ENCODE results near the gene MOB3B.

The MOB3B gene

DNA sequence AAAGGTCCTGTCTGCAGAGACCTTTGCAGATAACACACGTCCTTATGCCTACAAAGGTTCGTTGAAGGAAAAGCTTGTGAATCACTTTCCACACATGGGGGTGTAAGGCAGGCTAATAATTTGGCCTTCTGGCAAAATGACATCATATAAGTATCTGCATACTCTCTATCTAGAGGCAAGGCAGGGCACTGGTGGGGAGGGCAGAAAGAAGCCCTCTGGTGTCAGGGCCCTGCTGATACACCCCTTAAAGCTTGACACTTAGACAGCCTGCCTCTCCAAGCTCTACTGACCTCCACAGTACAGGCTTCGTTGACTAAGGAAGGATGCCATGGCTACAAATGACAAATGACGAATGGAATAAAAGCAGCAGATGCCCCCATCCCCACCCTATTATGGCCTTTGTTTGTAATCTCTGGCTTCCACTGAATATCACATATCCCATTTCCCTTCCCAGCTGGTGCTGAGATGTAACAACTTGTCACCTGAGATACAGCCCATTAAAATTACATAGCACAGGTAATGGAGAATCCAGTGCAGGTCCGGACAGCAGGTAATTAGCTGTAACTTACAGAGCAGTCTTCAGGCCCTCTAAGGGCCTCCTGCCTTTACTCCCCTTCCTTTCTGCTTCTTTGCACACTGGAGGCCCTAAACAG is 82.5 kb downstream of the MOB3B start:
- no peak for DNase-seq (ENCODE audit: low read depth in 2 of 2)

DNA sequence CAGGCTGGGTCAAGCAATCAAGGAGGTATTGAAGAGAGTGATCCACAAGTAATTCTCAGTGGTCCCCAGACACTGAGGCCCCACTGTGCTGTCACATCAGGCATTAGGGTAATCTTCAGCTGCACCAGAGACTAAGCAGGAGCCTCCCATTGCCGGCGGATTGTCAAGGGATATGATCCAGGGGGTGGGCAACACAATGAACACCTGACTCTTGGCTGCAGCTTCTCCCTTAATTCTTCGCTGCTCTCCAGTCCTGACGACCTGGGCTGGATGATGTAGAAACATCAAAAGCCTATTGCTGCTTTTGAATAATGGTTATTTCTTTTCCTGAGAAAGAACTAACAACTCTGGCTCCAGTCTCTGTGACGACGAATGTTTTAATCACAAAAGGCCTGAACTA is 83.9 kb downstream of the MOB3B start:
- no peak for DNase-seq (ENCODE audit: low read depth in 2 of 2)

GRCh38 chr9:27445057-27445595 is 84.5 kb downstream of the MOB3B start:
- no peak for DNase-seq (ENCODE audit: low read depth in 2 of 2)

DNA sequence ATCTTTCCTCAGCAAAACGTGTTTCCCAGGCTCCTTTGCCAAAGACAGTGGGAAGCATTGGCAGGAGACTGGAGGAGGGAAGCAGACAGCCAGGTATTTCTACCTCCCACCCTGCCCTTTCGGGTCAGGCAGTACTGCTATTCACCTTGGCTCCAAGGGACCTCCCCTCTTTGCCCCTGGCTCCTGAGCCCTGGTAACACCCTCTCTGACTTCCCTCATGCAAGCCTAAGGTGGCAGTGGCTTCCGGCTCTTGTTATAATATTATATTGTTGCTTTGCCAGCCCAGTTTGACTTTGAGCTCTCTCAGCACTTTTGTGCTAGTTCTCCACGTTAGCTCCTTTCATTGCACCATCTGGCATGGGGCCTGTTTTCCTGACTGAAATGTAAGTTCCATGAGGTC is 87.2 kb downstream of the MOB3B start:
- no peak for DNase-seq (ENCODE audit: low read depth in 2 of 2)

- DNase-seq (ENCODE audit: low read depth in 2 of 2), result no peak
Measured at GRCh38 chr9:27441741-27442070, 87.9 kb downstream of the MOB3B start.

DNA sequence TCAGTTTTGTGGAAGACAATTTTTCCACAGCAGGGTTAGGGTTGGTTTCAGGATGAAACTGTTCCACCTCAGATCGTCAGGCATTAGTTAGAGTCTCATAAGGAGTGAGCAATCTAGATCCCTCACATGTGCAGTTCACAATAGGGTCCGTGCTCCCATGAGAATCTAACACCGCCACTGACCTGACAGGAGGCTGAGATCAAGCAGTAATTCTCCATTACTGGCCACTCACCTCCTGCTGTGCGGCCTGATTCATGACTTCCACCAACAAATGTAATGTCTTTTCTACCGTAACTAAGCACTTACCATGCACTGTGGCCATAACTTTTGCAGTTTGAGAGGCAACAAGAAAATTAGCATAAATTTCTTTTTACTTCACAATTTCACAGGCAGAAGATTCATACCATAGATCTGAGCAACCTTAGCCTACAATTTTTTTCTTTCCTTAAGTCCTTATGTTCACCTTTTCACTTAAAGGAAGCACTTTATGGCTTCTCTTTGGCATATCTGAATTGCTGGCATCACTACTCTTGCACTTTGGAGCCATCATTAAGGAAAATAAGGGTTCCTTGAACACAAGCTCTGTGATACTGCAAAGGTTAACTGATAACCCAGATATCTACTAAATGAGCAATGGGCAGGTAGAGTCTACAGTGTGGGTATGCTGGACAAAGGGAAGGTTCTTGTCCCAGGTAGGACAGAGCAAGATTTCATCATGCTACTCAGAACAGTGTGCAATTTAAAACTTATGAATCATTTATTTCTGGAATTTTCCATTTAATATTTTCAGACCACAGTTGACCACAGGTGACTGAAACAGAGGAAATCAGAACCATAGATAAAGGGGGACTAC is 88.5 kb downstream of the MOB3B start:
- DNase-seq (ENCODE audit: low read depth in 2 of 2), result no peak

DNA sequence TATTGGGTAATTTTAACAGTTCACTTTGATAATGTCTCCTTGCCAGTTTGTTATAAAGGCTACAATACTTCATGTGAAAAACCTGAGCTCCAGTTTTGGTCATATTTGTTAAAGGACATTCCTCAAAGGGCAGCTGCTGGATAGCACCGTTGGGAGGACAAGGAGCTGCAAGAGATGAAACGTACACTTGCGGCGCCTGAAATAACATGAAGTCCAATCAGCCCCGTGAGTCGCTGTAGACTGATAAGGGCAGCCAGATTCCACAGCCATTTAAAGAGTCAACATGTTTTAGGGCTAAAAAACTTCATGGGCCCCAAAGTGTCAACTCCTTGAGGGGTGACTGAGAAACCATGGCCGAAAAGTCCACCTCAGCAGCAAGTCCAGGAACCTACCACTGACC is 91.1 kb downstream of the MOB3B start:
- DNase-seq (ENCODE audit: low read depth in 2 of 2), result no peak

DNA sequence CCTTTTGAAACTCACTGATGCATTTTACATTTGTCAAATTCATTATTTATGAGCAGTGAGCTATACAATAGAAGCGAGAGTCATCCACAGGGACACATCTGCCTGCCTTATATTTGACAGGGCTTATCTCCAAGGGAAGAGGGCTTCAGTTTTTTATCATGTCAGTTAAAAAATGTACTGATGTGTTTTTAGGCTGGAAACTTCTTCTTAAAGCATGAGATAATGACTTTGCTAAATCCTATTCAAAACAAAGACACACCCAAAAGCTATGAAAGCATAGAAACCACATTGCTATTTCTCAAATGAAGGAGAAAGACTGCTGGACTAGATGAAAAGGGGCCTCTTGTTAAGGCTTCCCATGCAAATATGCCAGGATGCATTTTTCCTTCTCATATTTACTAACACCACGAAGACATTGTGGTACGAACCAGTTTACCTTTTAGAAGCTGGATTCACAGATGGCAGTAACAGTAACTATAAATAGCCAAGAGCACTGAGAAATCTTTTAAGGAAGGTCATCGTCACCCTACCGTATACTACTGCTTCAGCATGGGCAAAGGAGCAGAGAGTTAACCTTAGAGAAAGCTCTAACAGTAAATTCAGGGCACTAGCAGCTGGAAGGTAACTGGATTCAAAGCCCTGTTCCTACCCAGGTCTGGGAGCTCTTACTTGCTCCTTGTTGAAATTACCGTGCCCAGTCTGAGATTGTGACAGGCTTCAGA is 91.8 kb downstream of the MOB3B start:
- no peak for DNase-seq (ENCODE audit: low read depth in 2 of 2)

DNA sequence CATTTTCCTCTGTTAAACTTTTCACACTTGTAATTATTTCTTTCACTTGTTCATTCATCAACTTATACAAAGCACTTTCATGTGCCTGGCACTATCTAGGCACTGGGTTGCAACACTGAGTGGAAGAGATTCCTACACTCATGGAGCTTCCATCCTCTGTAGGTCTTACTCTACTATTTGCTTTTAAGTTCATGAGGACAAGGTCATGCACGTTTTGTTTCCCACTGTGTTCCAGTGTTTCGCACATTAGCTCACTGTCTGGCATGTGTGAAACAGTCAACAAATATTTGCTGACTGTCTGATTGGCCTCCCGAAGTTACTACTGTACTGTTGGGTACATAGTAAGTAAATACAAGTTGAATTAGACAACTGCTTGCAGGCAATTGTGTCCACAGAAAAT is 93.4 kb downstream of the MOB3B start:
- no peak for DNase-seq (ENCODE audit: low read depth in 2 of 2)

DNA sequence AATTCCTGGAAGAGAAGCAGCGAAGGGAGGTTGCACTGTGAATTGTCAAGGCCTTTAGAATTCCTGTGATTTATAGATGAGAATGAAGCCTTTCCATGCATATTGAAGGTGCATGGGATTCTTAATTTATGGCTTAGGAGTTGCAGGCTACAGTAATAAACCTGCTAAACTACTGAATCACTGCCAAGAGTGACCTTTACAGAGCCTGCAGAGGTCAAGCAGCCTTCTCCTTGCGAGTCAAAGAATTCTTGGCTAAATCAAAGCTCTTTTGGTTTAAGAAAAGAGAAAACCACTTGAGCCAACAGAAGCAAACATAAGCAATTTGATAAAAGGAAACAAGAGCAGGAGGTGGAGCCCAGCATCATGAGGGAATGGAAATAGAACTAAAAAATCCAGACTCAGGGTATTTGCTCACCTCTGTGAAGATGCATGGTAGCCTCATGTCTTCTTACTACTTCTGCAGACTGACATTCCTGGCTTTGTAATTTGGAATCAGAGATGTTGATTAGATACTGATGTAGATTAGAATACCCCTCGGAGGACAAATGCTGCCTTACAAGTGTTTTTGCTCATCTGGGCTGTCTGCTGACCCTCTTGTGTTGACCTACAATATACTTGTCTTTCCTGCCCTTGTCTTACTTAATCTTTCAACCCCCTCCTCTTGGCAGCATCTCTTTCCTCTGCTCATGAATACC is 95.8 kb downstream of the MOB3B start:
- DNase-seq (ENCODE audit: low read depth in 2 of 2), result no peak

- DNase-seq (ENCODE audit: low read depth in 2 of 2), result no peak
Measured at GRCh38 chr9:27432308-27432707, 97.3 kb downstream of the MOB3B start.

GRCh38 chr9:27431543-27432147 is 98.0 kb downstream of the MOB3B start:
- DNase-seq (ENCODE audit: low read depth in 2 of 2), result no peak

- DNase-seq (ENCODE audit: low read depth in 2 of 2), result no peak
Measured at GRCh38 chr9:27430750-27431535, 98.7 kb downstream of the MOB3B start.

DNA sequence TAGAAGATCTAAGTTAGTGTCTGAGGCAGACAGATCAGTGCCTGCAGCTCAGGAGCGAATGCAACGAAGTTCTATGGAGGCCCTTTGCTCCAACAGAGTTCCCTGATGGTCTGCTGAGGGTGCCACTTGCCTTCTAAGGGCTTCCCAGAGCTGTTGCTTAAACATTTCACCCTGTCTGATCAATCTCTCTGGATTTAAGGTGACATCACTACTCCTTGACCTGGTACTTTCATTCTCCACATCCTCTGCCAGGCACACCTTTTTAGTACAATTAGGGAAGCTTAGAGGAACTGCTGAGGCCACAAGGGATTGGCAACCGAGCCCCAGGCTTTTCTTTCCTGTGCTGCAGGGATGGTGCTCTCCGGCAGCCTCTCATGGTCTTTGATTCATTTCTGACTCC is 99.7 kb downstream of the MOB3B start:
- no peak for DNase-seq (ENCODE audit: low read depth in 2 of 2)

GRCh38 chr9:27429436-27429835 is 100.2 kb downstream of the MOB3B start:
- DNase-seq (ENCODE audit: low read depth in 2 of 2), result no peak

- DNase-seq (ENCODE audit: low read depth in 2 of 2), result no peak
Measured at GRCh38 chr9:27428551-27428950, 101.1 kb downstream of the MOB3B start.

DNA sequence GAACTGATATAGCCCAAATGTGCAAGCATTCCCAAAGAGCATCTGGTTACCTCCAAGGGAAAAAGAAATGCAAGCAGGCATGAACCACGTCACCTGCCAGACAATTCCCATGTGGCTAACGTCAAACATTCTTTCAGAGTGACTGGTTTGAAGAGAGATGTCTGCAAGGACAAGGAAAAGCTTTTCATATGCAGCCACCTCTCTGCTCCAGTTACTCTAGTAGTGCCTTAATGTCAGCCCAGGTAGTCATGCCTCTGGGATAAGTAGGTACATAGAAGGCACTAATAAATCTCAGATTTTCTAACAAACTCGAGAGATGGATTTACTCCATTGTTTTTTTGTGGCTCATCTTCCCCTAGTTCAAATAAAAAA is 102.4 kb downstream of the MOB3B start:
- DNase-seq (ENCODE audit: low read depth in 2 of 2), result no peak

DNA sequence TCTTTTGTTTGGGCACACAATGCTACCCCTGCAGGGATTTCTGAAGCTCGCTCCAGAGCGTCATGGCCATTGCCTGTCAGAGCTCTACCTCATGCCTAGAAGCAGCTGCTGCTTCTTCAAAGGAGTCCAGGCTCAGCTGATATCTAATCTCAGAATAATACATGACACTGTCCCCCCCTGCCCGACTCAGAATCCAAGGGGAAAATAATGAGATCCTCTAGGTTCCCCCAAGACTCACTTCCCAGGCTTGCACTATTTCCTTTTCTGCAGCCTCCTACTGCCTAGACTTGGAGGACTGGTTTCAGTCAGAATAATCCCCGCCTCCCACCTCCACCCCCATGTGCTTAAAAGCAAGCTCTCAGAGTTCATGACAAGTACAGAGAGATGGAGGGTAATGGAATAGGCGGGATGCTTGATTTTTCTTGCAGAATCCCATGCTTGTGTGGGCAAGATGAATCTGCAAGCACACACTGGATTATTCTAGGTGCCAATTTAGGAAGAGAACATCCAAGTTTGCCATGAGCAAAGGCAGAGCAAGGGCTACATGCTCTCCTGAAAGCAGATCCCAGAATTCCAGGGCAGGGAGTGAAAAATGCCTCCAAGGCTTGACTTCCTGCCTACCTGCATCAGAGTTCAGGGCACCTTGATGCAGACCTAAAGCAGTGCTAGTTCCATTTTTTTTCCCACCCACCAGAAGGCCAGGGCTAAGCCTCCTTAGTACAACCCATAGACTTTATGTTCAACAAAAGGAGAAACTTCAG is 102.9 kb downstream of the MOB3B start:
- DNase-seq (ENCODE audit: low read depth in 2 of 2), result no peak

- DNase-seq (ENCODE audit: low read depth in 2 of 2), result no peak
Measured at GRCh38 chr9:27425827-27426510, 103.6 kb downstream of the MOB3B start.
